DMS53 treated with DMSO at 0.1 percent for 48 hours (cell line): ENCODE data around the gene MYL6.
"Not testable (repeated sequence)": the region's sequence is repeated elsewhere in the genome, so short reads cannot be mapped to it uniquely, and the experiment has no call there.

Experiments
- DNase-seq: peaks from one replicate; lab custom pipeline; 2025; ENCODE audit not compliant: unreplicated experiment; lab: John Stamatoyannopoulos, UW

The MYL6 gene

GRCh38 chr12:56189099-56189917 is 31.1 kb downstream of the MYL6 start, which contains the start of gene SMARCC2:
SMARCC2 (minus strand) TSS chr12:56189483; CDS start chr12:56189461, 22 bp downstream.
- DNase-seq, result peak; percentile 92

- peak; percentile 77 for DNase-seq
Measured at GRCh38 chr12:56189918-56190694, 31.9 kb downstream of the MYL6 start.

DNA sequence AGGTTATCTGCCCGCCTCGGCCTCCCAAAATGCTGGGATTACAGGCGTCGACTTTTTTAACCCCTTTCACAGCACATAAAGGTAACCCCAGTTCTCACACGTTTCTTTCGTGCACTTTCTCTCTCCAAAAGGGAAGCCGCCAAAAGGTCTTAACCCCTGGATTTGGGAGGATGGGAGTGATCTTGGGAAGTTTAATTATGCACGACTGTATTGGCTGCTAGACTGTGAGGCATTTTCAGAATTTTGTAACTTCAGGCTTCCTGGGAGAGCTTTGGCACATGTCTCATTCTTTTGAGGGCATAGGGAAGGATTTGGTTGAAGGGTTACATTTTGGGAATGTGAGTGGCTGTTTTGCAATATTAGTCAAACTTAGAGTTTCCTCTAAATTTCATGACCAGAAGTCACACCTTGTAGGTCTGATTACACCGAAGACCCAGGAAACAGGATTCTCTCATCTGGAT is 32.6 kb downstream of the MYL6 start:
- DNase-seq, result no peak

GRCh38 chr12:56192582-56192981 is 34.4 kb downstream of the MYL6 start:
- DNase-seq, result no peak

- peak; percentile 82 for DNase-seq
Measured at GRCh38 chr12:56193025-56193578, 34.9 kb downstream of the MYL6 start.

DNA sequence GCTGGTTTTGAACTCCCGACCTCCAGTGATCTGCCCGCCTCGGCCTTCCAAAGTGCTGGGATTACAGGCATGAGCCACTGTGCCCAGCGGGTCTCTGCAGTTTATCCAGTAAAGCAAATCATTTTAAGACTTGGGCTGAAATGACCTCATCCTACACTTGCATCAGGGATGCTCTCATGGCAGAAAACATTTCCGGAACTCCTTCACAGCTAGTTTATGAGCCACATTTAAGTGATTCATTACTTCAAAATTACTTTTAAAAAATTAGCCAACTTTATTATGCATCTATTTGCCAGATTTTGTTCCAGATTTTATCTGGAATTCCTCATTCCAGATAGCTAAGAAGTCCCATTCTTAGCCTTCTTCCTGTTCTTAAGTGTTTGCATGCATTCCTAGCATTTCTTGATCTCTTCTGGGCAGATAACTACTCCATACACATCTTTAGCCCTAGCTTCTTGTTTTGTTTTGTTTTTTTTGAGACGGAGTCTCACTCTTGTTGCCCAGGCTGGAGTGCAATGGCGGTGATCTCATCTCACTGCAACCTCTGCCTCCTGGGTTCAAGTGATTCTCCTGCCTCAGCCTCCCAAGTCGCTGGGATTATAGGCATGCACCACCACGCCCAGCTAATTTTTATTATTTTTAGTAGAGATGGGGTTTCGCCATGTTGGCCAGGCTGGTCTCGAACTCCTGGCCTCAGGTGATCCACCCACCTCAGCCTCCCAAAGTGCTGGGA is 38.8 kb downstream of the MYL6 start:
- not testable (repeated sequence) for DNase-seq

DNA sequence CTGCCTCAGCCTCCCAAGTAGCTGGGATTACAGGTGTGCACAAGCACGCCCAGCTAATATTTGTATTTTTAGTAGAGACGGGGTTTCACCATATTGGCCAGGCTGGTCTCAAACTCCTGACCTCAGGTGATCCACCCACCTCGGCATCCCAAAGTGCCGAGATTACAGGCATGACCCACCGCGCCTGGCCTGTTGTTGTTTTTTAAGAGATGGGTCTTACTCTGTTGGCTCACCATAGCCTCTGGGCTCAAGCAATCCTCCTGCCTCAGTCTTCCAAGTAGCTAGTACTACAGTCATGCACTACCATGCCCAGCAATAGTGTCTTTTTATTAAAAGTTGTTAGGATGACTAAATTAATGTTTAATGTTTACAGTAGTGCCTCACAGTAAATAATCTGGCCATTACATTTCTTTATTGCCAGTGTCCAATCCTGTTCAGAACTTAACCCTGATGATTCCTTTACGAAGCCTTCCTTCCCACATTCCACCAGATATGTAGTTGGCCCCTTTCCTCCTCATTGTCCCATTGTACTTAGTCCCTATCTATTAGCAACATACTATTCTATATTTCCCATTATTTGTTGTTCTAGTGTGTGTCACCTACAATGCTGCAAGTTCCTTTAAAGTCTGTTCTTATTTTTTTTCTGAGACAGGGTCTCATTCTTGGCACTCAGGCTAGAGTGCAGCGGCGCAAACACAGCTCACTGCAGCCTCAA is 39.9 kb downstream of the MYL6 start:
- no peak for DNase-seq

DNA sequence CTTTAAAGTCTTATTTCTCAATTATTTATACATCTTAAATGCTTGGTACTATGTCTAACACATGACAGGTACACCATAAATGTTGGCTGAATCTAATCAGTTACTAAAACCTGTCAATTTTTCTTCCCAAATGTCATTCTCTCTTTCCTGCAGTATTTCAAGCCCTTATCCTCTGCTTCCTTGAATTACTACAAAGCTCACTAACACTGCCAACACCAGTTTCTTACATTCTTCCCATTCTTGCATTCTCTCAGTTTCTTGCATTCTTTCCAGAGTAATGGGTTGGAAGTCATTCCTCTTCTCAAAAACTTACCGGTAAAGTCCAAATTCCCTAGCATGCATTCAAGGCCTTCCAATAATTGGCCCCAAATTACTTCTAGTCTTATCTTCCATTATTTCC is 40.7 kb downstream of the MYL6 start:
- DNase-seq, result no peak

DNA sequence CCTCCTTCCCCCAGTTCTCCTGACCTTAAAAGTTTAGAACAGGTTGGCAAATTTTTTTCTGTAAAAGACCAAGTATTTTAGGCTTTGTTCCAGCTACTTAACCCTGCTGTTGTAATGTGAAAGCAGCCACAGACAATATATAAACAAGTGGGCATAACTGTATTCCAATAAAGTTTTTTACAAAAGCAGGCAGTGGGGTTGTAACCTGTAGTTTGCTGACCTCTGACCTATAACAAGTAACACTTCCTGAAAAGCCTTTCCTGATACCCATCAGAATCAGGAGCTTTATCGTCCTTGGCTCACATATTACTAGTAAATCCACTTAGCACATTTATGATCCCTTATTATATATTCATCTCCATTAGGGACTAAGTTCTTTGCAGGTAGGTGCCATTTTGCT is 44.2 kb downstream of the MYL6 start:
- DNase-seq, result no peak

GRCh38 chr12:56202838-56203237 is 44.7 kb downstream of the MYL6 start:
- DNase-seq, result no peak

- DNase-seq, result no peak
Measured at GRCh38 chr12:56204275-56204674, 46.1 kb downstream of the MYL6 start.

DNA sequence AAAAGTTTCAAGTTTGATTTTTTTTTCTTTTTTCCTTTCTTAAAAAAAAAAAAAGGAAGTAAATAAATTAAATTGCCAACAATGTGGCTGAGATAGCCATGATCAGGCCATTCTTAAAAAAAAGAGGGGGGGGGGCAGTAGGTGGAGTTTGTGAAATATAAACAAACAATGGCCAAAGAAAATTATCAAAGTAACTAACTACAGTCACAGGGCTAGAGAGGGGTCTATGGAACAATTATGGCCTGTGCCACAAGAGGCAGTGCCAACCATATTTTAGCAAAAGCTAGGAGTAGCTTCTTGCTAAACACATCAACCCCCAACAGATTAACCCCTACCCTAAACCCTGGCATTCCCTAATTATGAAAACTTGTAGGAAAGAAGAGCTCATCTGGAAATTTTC is 47.3 kb downstream of the MYL6 start:
- no peak for DNase-seq

DNA sequence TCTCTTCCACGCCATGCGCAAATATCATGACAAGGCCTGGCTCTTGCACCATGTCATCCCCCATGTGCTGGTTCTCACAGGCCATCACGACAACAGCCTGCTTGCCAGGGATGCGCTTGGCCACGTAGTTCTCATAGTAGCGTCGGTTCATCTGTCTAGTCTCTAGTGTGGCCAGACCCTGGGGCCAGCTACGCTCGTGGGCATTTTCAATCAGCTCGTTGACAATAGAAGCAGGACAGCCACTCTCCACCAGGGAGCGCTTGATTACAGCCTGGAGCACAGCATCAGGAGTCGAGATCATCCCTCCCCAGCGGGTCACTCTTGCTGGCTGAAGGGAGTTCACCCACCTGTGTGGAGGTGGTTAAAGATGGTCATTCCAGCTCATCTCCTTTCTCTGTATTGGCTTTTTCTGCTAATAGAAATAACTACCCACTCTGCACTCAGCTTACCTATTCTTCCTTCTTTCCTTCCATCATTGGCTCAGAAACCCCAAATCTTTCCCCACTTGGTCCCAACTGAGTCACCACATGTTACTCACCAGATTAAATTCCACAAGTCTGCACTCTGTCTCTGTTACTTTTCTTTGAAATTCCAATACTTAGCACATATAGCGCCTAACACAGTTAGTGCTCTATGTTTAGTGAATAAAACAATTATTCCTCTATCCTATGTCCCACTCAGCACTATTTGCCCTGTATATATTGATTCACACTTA is 48.5 kb downstream of the MYL6 start:
- DNase-seq, result peak; percentile 20

- DNase-seq, result no peak
Measured at GRCh38 chr12:56208006-56208405, 49.8 kb downstream of the MYL6 start.
